Esophagus muscularis mucosa (tissue), 4 donors: Measurements from ENCODE around the gene PRKD2.

Experiments
- EP300 ChIP-seq: sonication (generic); formaldehyde crosslinking; IDR thresholded peaks from one replicate; pipeline ENCODE4 v1.6.1; 2017; ENCODE audit warnings: antibody characterized with exemption
- POLR2A ChIP-seq: fragments of 450-650 bp; IDR thresholded peaks from one replicate; pipeline ENCODE4 v1.6.1; 2017; ENCODE audit warnings: antibody characterized with exemption, moderate library complexity, mild to moderate bottlenecking, low read depth
- POLR2AphosphoS5 ChIP-seq, 2 donors: sonication (generic); formaldehyde crosslinking; IDR thresholded peaks; one replicate each; pipeline ENCODE4 v1.6.1; 2017; ENCODE audit warnings: antibody characterized with exemption in 2 of 2
- TF ChIP-seq, protein P1 (sequence below), 3 experiments: fragments of 200-600 bp in 2 of 3; fragments of 450-650 bp in 1 of 3; sonication (generic) in 2 of 3; IDR thresholded peaks; one replicate each; pipeline ENCODE4 v1.5.1; 2017 to 2019; ENCODE audit warnings: antibody characterized with exemption in 3 of 3, mild to moderate bottlenecking in 2 of 3, moderate library complexity in 1 of 3

DNA sequence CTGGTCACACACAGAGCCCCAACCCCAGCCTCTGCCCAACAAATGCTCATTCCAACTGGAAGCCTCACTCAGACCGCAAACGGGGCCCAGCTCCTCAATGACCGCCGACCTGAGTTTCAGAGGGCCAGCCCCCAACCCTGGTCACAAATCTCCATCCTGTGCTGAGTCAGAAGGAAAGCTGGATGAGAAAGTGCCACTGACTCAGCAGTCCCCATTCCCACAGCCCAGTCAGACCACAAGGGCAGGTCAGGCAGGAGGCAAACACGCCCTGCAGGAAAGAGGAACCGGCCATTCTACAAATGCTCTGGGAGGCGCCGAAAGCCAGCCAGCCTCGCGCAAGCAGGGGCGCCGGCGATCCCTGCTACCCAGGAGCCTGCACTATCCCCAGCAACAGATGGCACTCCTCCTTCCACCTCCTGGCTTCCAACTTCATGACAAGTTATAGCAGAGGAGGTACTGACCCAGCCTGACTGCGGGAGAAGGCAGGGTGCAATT lies 14.1 kb upstream of the PRKD2 start:
- TF ChIP-seq EP300 (no peak), POLR2A (no peak), POLR2AphosphoS5 (IDR thresholded peaks at IDR 0.05) (no peak)
- TF ChIP-seq, protein P1, sequence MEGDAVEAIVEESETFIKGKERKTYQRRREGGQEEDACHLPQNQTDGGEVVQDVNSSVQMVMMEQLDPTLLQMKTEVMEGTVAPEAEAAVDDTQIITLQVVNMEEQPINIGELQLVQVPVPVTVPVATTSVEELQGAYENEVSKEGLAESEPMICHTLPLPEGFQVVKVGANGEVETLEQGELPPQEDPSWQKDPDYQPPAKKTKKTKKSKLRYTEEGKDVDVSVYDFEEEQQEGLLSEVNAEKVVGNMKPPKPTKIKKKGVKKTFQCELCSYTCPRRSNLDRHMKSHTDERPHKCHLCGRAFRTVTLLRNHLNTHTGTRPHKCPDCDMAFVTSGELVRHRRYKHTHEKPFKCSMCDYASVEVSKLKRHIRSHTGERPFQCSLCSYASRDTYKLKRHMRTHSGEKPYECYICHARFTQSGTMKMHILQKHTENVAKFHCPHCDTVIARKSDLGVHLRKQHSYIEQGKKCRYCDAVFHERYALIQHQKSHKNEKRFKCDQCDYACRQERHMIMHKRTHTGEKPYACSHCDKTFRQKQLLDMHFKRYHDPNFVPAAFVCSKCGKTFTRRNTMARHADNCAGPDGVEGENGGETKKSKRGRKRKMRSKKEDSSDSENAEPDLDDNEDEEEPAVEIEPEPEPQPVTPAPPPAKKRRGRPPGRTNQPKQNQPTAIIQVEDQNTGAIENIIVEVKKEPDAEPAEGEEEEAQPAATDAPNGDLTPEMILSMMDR (IDR thresholded peaks at IDR 0.05) = no peak
